OCI-LY3 (cell line): ENCODE results near the gene MYO16.
A peak's percentile ranks its signal among the peaks of the same experiment; 100 is the strongest.

Source experiments
- H2AFZ ChIP-seq: fragments of 200-600, 300-600 bp; shearing (Covaris generic); 2 replicates; pipeline ENCODE4 v1.6.0; 2014; ENCODE audit warnings: antibody characterized with exemption, low read depth, low read length
- H3K27ac ChIP-seq: fragments of 200-600, 300-600 bp; sonication (generic); 2 replicates; pipeline ENCODE4 v1.5.1; 2014; ENCODE audit warnings: mild to moderate bottlenecking, low read length, moderate library complexity, mixed read lengths
- H3K27me3 ChIP-seq: fragments of 200-600, 300-600 bp; sonication (generic); 2 replicates; pipeline ENCODE4 v1.6.1; 2014; ENCODE audit warnings: low read depth, low read length, mixed read lengths
- H3K36me3 ChIP-seq: fragments of 200-600, 300-600 bp; sonication (generic); replicated peaks from 2 replicates; pipeline ENCODE3; 2014; ENCODE audit warnings: low read depth, low read length, mixed read lengths
- H3K4me1 ChIP-seq: fragments of 300-600, 200-600 bp; sonication (generic); 2 replicates; pipeline ENCODE4 v1.6.1; 2014; ENCODE audit warnings: low read length, mixed read lengths
- H3K4me2 ChIP-seq: fragments of 200-600, 300-600 bp; sonication (generic); 2 replicates; pipeline ENCODE4 v1.6.1; 2014; ENCODE audit warnings: low read length, mixed read lengths
- H3K4me3 ChIP-seq: fragments of 300-600, 200-600 bp; sonication (generic); 2 replicates; pipeline ENCODE4 v1.5.1; 2014; ENCODE audit warnings: antibody characterized with exemption, mild to moderate bottlenecking, low read length, moderate library complexity
- H3K79me2 ChIP-seq: fragments of 300-600, 200-600 bp; shearing (Covaris generic); 2 replicates; pipeline ENCODE4 v1.6.1; 2014; ENCODE audit warnings: mild to moderate bottlenecking, low read length, mixed read lengths
- H3K9ac ChIP-seq: fragments of 300-600, 200-600 bp; shearing (Covaris generic); 2 replicates; pipeline ENCODE4 v1.6.0; 2014; ENCODE audit warnings: mild to moderate bottlenecking, low read length, moderate library complexity
- H3K9me3 ChIP-seq: fragments of 200-600, 300-600 bp; shearing (Covaris generic); 2 replicates; pipeline ENCODE4 v1.6.1; 2014; ENCODE audit warnings: low read length, mixed read lengths; ENCODE audit not compliant: insufficient read depth
- H4K20me1 ChIP-seq: fragments of 200-600, 300-600 bp; sonication (generic); 2 replicates; pipeline ENCODE4 v1.6.1; 2016; ENCODE audit warnings: low read length, mixed read lengths; ENCODE audit not compliant: insufficient read depth
- CTCF ChIP-seq: fragments of 200-600, 300-600 bp; sonication (generic); IDR thresholded peaks from 2 replicates; pipeline ENCODE4 v1.5.1; 2014; ENCODE audit warnings: antibody characterized with exemption, low read length, low read depth
- EZH2phosphoT487 ChIP-seq: fragments of 200-600 bp; shearing (Covaris generic); IDR thresholded peaks from 2 replicates; pipeline ENCODE4 v1.6.1; 2018; ENCODE audit warnings: antibody characterized with exemption, mixed run types, low read depth

Gene MYO16

GRCh38 chr13:108974686-108975085 is 345.3 kb downstream of the MYO16 start:
- Histone ChIP-seq H3K9me3 (no peaks in the 10 kb centered on the region), H3K4me2 (no peak overlapping the region), H3K27me3 (peaks cover 5% of the 10 kb centered on the region; the same call in 1 of the 2 replicates), H4K20me1 (no peaks in the 10 kb centered on the region), H3K4me1 (no peaks in the 10 kb centered on the region), H3K79me2 (no peaks in the 10 kb centered on the region), H3K36me3 (no peaks in the 10 kb centered on the region), H2AFZ (no peak overlapping the region), H3K9ac (no peak overlapping the region), H3K4me3 (no peak overlapping the region), H3K27ac (no peak overlapping the region)
- TF ChIP-seq EZH2phosphoT487: no peak
- TF ChIP-seq CTCF: no peak

- Histone ChIP-seq H3K4me3 (no peak overlapping the region), H3K27me3 (0 out of 2 replicates have a peak, but pooled peaks cover 4% of the 10 kb centered on the region), H3K4me2 (peak overlapping the region; percentile 10; the same call in 1 of the 2 replicates), H3K4me1 (no peaks in the 10 kb centered on the region), H3K9me3 (no peaks in the 10 kb centered on the region), H3K79me2 (no peaks in the 10 kb centered on the region), H3K27ac (no peak overlapping the region), H4K20me1 (no peaks in the 10 kb centered on the region), H3K36me3 (no peaks in the 10 kb centered on the region), H2AFZ (no peak overlapping the region), H3K9ac (no peak overlapping the region)
- TF ChIP-seq CTCF: no peak
- TF ChIP-seq EZH2phosphoT487: no peak
Measured at GRCh38 chr13:108980237-108980636, 350.8 kb downstream of the MYO16 start.

GRCh38 chr13:108981407-108981806 is 352.0 kb downstream of the MYO16 start:
- H3K27me3 ChIP-seq: 0 out of 2 replicates have a peak, but pooled peaks cover 4% of the 10 kb centered on the region
- H2AFZ ChIP-seq: peak overlapping the region; percentile 9; the same call in 1 of the 2 replicates
- no peaks in the 10 kb centered on the region for H4K20me1 ChIP-seq
- no peak overlapping the region for H3K4me3 ChIP-seq
- no peaks in the 10 kb centered on the region for H3K79me2 ChIP-seq
- no peak overlapping the region for H3K27ac ChIP-seq
- H3K4me2 ChIP-seq: no peak overlapping the region
- TF ChIP-seq CTCF: no peak
- TF ChIP-seq EZH2phosphoT487: no peak
- H3K4me1 ChIP-seq: no peaks in the 10 kb centered on the region
- H3K9ac ChIP-seq: no peak overlapping the region
- no peaks in the 10 kb centered on the region for H3K36me3 ChIP-seq
- no peaks in the 10 kb centered on the region for H3K9me3 ChIP-seq

GRCh38 chr13:108983273-108983672 is 353.9 kb downstream of the MYO16 start:
- no peak overlapping the region for H2AFZ ChIP-seq

More at GRCh38 chr13:108983273-108983672, 353.9 kb downstream of the MYO16 start:
- Histone ChIP-seq H3K4me3 (no peak overlapping the region), H3K27me3 (no peaks in the 10 kb centered on the region), H4K20me1 (no peaks in the 10 kb centered on the region), H3K4me1 (no peaks in the 10 kb centered on the region), H3K4me2 (no peak overlapping the region), H3K9me3 (no peaks in the 10 kb centered on the region), H3K79me2 (no peaks in the 10 kb centered on the region), H3K36me3 (no peaks in the 10 kb centered on the region), H3K27ac (no peak overlapping the region), H3K9ac (no peak overlapping the region)
- TF ChIP-seq CTCF (no peak), EZH2phosphoT487 (no peak)
